Measurements from ENCODE around the gene SLC9A1. TPM values are rescaled to one million over a fixed set of nuclear protein-coding genes. Genes with fewer than 3 reads are reported as not detected.

The SLC9A1 gene
- total RNA-seq, 1 experiment from 2014 or later = 35.3 TPM

GRCh38 chr1:27053977-27054753, 100.8 kb downstream of the SLC9A1 start:
- Histone ChIP-seq H3K79me2 (ENCODE audit: low read length) (no peaks in the 10 kb centered on the region), H3K4me3 (ENCODE audit: low read length) (no peak overlapping the region), H3K27me3 (ENCODE audit: low read length) (no peaks in the 10 kb centered on the region), H3K4me1 (ENCODE audit: low read length) (peaks cover 17% of the 10 kb centered on the region), H4K20me1 (ENCODE audit: insufficient read depth, low read depth, low read length) (no peaks in the 10 kb centered on the region), H3K9me2 (replicated peaks; ENCODE audit: insufficient read depth, low read length) (no peaks in the 10 kb centered on the region), H3K9ac (ENCODE audit: low read length) (no peak overlapping the region), H2AFZ (ENCODE audit: low read length) (no peak overlapping the region), H3K36me3 (ENCODE audit: insufficient read depth, low read length) (no peaks in the 10 kb centered on the region), H3K4me2 (ENCODE audit: low read depth, low read length, poor library complexity, severe bottlenecking) (no peak overlapping the region), H3K9me3 (ENCODE audit: low read length) (no peaks in the 10 kb centered on the region), H3K27ac (ENCODE audit: low read length) (no peak overlapping the region)
- DNase-seq = no peak

- H3K4me1 ChIP-seq (ENCODE audit: low read length) = peaks cover 11% of the 10 kb centered on the region
- no peaks in the 10 kb centered on the region for H3K36me3 ChIP-seq (ENCODE audit: insufficient read depth, low read length)
- H2AFZ ChIP-seq (ENCODE audit: low read length) = no peak overlapping the region
- no peak overlapping the region for H3K27ac ChIP-seq (ENCODE audit: low read length)
- no peak overlapping the region for H3K4me3 ChIP-seq (ENCODE audit: low read length)
- DNase-seq = peak; percentile 55
- H3K27me3 ChIP-seq (ENCODE audit: low read length) = no peaks in the 10 kb centered on the region
- H3K9ac ChIP-seq (ENCODE audit: low read length) = no peak overlapping the region
- no peaks in the 10 kb centered on the region for H3K9me2 ChIP-seq (replicated peaks; ENCODE audit: insufficient read depth, low read length)
- no peaks in the 10 kb centered on the region for H3K9me3 ChIP-seq (ENCODE audit: low read length)
- no peaks in the 10 kb centered on the region for H4K20me1 ChIP-seq (ENCODE audit: insufficient read depth, low read depth, low read length)
- H3K4me2 ChIP-seq (ENCODE audit: low read depth, low read length, poor library complexity, severe bottlenecking) = no peak overlapping the region
- no peaks in the 10 kb centered on the region for H3K79me2 ChIP-seq (ENCODE audit: low read length)
Measured at GRCh38 chr1:27052527-27052926, 102.4 kb downstream of the SLC9A1 start.

GRCh38 chr1:27049607-27050006, 105.3 kb downstream of the SLC9A1 start:
- peak; percentile 95 for DNase-seq
- Histone ChIP-seq H3K4me3 (ENCODE audit: low read length) (no peak overlapping the region), H3K36me3 (ENCODE audit: insufficient read depth, low read length) (no peaks in the 10 kb centered on the region), H3K9me2 (replicated peaks; ENCODE audit: insufficient read depth, low read length) (no peaks in the 10 kb centered on the region), H3K27ac (ENCODE audit: low read length) (no peak overlapping the region), H3K4me1 (ENCODE audit: low read length) (peaks cover 15% of the 10 kb centered on the region), H3K27me3 (ENCODE audit: low read length) (no peaks in the 10 kb centered on the region), H4K20me1 (ENCODE audit: insufficient read depth, low read depth, low read length) (no peaks in the 10 kb centered on the region), H3K9me3 (ENCODE audit: low read length) (no peaks in the 10 kb centered on the region), H3K79me2 (ENCODE audit: low read length) (no peaks in the 10 kb centered on the region), H2AFZ (ENCODE audit: low read length) (0 out of 2 replicates have a peak overlapping the region, but pooled peaks have one; percentile 19), H3K9ac (ENCODE audit: low read length) (peak overlapping the region; percentile 42; the same call in 1 of the 2 replicates), H3K4me2 (ENCODE audit: low read depth, low read length, poor library complexity, severe bottlenecking) (no peak overlapping the region)

- H3K9me3 ChIP-seq (ENCODE audit: low read length) = no peaks in the 10 kb centered on the region
- H3K9ac ChIP-seq (ENCODE audit: low read length) = peak overlapping the region; percentile 42
- H3K4me3 ChIP-seq (ENCODE audit: low read length) = no peak overlapping the region
- no peaks in the 10 kb centered on the region for H3K36me3 ChIP-seq (ENCODE audit: insufficient read depth, low read length)
- no peaks in the 10 kb centered on the region for H3K9me2 ChIP-seq (replicated peaks; ENCODE audit: insufficient read depth, low read length)
- no peak overlapping the region for H3K27ac ChIP-seq (ENCODE audit: low read length)
- H3K27me3 ChIP-seq (ENCODE audit: low read length) = no peaks in the 10 kb centered on the region
- peaks cover 15% of the 10 kb centered on the region for H3K4me1 ChIP-seq (ENCODE audit: low read length)
- H3K79me2 ChIP-seq (ENCODE audit: low read length) = no peaks in the 10 kb centered on the region
- no peak overlapping the region for H2AFZ ChIP-seq (ENCODE audit: low read length)
- no peaks in the 10 kb centered on the region for H4K20me1 ChIP-seq (ENCODE audit: insufficient read depth, low read depth, low read length)
- no peak overlapping the region for H3K4me2 ChIP-seq (ENCODE audit: low read depth, low read length, poor library complexity, severe bottlenecking)
- DNase-seq = no peak
Measured at GRCh38 chr1:27049100-27049499, 105.8 kb downstream of the SLC9A1 start.

Other genes with a start within 250 kb of the SLC9A1 start
- not detected in 2 replicates for gene NR0B2, start 241.2 kb downstream of the SLC9A1 start, total RNA-seq (2014; rRNA removed; shearing (Covaris generic); ENCODE audit: low replicate concordance)
- gene NUDC, start 233.4 kb downstream of the SLC9A1 start, total RNA-seq (2014; rRNA removed; shearing (Covaris generic); ENCODE audit: low replicate concordance) = 28.1 and 76.6 TPM in 2 replicates
- 0.14 TPM in 1 of 2 replicates, not detected in the other for gene KDF1, start 194.7 kb downstream of the SLC9A1 start, total RNA-seq (2014; rRNA removed; shearing (Covaris generic); ENCODE audit: low replicate concordance)
- not detected in 2 replicates for gene TRNP1, start 161.4 kb downstream of the SLC9A1 start, total RNA-seq (2014; rRNA removed; shearing (Covaris generic); ENCODE audit: low replicate concordance)
- gene TENT5B, start 142.3 kb downstream of the SLC9A1 start, total RNA-seq (2014; rRNA removed; shearing (Covaris generic); ENCODE audit: low replicate concordance) = not detected in 2 replicates
- 37.0 and 44.1 TPM in 2 replicates for gene WDTC1, start 79.5 kb upstream of the SLC9A1 start, total RNA-seq (2014; rRNA removed; shearing (Covaris generic); ENCODE audit: low replicate concordance)
- gene TMEM222, start 167.0 kb upstream of the SLC9A1 start, total RNA-seq (2014; rRNA removed; shearing (Covaris generic); ENCODE audit: low replicate concordance) = 27.4 and 27.9 TPM in 2 replicates
- gene SYTL1, start 186.9 kb upstream of the SLC9A1 start, total RNA-seq (2014; rRNA removed; shearing (Covaris generic); ENCODE audit: low replicate concordance) = 35.6 and 119 TPM in 2 replicates
- 3.0 and 5.2 TPM in 2 replicates for gene MAP3K6, start 211.8 kb upstream of the SLC9A1 start, total RNA-seq (2014; rRNA removed; shearing (Covaris generic); ENCODE audit: low replicate concordance)
- not detected in 2 replicates for gene FCN3, start 219.7 kb upstream of the SLC9A1 start, total RNA-seq (2014; rRNA removed; shearing (Covaris generic); ENCODE audit: low replicate concordance)
- gene CD164L2, start 228.2 kb upstream of the SLC9A1 start, total RNA-seq (2014; rRNA removed; shearing (Covaris generic); ENCODE audit: low replicate concordance) = 0.22 TPM in 1 of 2 replicates, not detected in the other
- 3.6 and 3.7 TPM in 2 replicates for gene GPR3, start 237.5 kb upstream of the SLC9A1 start, total RNA-seq (2014; rRNA removed; shearing (Covaris generic); ENCODE audit: low replicate concordance)

Data from Karpas-422 (cell line).